NCI-H2107 treated with DMSO at 0.1 percent for 48 hours (cell line): ENCODE measurements around the gene C20orf202.

Source experiments
- DNase-seq: peaks from one replicate; lab custom pipeline; 2025; ENCODE audit not compliant: unreplicated experiment; lab: John Stamatoyannopoulos, UW

C20orf202 gene

DNA sequence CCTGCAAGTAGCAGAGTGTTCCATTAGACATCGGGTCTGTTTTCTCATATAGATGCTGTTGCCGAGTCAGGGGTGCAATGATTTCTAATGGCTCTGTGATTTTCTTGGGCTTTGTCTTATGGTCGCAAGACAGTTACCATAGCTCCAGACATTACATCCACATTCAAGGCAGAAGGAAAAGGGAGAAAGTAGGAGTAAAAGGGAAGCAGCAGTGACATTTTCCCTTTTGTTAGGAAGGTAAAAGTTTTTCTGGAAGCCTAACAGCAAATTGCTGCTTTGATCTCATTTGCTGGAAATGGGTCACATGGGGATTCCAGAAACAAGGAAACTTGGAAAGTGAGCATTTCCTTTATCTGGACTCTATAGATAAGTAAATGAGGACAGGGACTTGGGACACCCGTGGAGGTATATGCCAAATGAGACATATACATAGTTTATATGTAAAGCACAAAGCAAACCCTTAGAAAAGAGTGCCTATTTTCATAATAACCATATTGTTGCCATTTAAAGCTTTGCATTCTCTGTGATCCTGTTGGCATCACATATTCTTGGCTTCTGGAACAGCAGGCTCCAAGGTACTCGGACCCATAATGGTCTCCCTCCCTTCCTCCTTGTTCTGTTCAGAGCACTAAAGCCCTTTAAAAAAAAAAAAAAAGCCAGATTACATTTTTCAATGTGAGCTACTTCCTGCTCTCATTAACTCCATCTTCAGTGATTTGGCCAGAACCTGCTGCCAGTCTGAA, at the start of gene C20orf202:
Gene C20orf202, plus strand, starts transcription at position 693 of the 743 bp plus-strand sequence. CDS start 132 bp downstream, outside the sequence.
- no peak for DNase-seq

DNA sequence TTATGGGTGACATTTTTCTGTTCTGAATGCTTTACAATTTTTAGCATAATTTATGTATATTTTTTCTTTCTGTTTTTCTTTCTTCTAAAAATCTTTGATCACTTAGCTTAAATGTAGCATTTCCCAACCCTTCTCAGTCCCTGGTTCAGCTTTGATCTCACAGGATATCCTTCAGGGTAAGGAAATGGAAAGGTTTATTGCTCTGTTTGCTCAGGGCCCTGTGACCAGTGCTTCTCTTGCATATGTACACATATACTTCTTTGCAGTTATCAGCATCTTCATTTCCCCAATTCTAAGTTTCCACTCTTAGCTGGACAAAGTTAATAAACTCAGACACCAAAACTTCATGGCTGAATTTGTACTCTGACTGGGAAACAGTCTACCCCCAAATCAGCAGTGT, 49.0 kb upstream of the C20orf202 start:
- no peak for DNase-seq

DNA sequence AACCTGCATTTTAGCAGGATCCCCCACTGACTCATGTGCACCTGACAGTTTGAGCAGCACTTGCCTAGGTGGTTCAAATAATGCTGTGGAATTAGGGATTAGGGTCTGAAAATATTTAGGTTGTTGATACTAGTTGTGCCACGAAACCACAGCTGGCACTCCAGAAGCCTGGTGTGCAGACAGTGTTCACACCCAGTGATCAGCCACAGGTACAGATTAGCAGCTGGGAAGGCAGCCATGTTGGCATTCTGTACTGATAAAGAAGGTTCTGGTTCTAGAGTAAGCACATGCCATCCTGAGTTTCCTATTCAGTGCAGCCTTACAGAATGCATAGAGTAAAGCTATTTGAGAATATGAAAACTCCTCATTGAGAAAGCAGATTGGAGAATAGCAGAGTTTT, 48.6 kb upstream of the C20orf202 start:
- no peak for DNase-seq

DNA sequence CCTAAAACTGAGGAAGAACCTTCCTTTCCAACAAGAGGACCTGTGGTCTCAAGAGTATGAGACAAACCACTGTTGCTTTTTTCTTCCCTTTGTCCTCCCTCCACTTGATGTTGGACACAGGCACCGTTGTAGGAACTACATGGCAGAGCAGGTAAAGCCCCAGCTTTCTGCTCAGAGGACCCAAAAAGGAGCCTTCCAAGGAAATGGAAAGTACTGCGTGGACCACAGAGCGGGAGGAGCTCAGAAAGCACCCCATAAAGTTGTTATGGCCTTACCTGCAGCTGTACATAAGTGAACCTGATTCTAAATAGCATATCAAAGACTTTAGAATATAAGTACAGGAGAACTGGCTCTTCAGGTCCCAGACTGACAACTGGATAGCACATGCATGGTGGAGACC, 47.9 kb upstream of the C20orf202 start:
- no peak for DNase-seq

DNA sequence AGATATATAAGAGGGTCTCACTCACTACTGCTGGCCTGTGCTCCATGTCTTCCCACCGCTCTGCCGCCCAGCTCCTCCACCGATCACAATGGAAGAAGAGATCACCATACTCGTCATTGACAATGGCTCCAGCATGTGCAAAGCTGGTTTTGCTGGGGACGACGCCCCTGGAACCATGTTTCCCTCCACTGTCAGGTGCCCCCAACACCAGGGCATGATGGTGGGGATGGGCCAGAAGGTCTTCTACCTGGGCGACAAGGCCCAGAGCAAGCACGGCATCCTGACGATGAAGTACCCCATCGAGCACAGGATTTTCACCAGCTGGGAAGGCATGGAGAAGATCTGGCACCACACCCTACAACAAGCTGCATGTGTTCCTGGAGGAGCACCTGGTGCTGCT, 42.8 kb upstream of the C20orf202 start:
- no peak for DNase-seq

DNA sequence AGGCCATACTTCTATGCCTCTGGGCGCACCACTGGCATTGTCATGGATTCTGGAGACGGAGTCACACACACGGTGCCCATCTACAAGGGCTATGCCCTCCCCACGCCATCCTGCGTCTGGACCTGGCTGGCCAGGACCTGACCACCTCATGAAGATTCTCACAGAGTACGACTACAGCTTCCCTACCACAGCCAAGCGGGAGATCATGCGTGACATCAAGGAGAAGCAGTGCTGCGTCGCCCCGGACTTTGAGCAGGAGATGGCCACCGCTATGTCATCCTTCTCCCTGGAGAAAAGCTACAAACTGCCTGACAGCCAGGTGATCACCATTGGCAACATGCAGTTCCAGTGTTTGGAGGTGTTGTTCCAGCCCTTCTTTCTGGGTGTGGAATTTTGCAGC, 42.3 kb upstream of the C20orf202 start:
- DNase-seq, result no peak

DNA sequence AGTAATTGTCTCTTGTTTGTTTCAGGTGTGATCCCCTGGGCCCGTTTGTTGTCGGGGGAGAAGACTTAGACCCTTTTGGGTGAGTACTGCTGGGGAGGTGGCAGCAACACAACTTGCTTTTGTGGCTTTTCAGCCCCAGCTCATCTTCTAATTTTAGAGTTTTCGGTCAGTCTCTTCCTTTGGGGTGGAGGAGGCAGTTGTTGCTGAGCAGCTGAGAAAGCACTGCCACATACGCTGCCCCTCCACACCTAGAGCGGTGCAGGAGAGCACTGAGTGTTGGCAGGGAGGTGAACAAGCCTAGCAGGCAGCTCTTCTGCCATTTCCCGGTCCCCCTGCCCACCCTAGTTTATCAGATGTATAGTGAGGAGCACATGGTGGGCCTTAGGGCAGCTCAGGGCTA, 40.1 kb upstream of the C20orf202 start:
- no peak for DNase-seq

DNA sequence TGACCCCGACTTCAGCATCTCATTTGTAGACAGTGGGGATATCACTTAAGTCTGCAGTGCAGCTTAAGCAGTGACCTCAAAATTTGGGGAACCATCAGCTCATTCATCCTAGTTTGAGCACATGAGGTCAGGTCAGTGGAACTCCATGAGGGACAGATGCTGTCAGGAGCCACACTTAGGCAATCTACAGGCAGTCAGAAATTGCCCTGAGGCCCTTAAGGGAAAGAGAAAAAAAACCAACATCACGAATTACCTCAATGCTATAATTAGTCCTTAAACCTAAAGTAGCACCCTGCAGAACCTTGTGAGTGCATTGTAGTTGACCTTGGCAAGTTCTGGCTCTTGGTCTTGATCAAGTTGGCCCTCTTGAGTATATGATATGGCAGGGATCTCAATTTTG, 39.6 kb upstream of the C20orf202 start:
- no peak for DNase-seq

DNA sequence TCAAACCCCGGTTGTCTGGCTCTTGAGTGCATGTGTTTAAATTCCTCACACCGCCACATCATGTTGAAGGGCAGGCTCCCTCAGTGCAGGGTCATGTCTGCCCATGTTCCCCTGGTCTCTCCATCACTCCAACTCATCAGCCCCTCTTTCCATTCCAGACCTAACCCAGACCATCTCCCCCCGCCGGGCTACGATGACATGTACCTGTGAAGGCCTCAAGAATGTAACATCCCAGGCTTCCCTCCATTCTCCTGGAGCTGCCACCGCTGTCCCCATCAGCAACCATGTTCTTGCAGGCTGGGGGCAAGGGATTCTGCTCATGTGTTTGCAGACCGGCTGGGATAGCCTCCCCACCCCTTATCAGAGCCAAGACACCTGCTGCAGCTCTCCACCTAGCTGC, 38.4 kb upstream of the C20orf202 start:
- no peak for DNase-seq

DNA sequence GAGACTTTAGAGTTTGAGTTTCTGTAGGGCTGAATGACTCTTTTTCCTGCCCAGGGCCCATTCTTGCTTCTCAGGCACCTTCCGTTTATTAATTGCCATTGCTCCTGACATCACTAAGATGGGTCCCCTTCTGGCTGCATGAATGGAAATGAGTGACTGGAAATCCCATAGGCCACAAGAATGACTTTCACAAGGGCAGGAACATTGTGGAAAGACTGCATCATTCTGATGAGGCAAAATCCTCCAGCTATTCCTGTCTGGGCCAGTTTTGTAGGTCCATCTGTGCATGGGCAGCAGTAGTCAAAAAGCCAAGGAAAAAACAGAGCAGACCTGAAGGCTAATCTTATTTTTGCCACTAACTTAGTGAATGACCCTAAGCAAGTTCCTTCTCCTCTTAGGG, 37.7 kb upstream of the C20orf202 start:
- no peak for DNase-seq

DNA sequence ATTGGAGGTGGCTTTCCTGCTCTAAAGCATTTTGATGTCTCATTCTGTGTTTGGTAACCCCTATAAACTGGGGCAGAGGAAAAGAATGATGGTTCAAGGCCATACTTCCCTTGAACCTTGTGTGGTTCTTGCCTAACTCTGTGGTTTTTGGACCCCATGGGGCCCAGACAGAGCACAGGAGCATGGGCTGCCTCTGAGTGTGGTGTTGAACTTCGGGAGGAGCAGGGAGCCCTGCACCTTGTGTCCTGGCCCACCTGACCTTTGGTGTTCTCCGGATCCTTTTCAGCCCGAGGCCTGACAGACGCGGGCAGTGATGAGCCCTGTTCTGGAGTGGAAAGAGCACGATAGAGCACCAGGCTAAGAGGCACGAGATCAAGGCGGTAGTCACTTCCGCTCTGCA, 37.3 kb upstream of the C20orf202 start:
- no peak for DNase-seq

DNA sequence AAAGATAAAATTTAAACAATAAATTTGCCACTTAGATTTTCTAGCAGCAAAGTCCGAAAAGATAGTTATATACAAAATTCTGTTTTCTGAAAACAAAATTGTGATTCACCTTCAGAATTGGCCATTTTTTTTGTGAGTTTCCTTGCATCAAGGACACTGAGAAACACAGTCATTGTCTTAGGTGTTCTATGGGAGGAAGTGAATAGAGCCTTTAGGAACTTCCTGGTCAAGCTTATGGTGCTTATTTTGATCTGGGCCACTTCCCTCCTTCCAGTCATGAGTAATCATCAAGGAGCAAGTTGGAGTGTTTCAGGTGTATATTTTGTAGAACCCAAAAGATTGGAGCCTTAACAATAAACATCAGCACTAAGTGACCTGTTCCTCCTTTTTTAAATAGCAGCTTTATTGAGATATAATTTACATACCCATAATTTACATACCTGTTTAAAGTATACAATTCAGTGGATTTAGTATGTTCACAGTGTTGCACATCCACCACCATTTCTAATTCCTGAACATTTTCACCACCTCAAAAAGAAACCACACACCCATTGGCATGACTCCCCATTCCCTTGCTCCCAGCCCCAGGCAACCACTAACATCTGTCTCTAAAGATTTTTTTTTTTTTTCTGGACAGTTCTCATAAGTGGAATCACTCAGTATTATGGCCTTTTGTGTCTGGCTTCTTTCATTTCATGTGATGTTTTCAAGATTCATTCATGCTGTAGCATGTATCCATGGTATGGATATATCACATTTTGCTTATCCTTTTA, 36.1 kb upstream of the C20orf202 start:
- no peak for DNase-seq

DNA sequence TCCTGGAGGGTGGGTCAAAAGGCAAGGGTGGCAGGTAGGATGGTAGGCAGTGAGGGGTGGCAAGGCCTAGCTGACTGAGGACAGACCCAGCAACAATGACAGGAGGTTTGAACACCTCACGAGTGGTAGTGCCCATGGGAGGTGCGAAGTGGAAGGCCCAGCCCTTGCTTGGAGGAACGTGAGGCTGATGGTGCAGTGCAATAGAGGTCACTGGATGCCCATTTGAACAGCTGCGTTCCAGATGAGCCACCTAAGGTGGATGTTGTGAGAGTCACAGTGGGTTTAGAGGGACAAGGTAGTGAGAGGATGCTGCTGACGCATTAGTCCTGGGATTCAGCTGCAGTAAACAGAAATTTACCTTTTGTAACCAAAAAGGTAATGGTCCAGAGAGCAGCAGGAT, 34.0 kb upstream of the C20orf202 start:
- no peak for DNase-seq

DNA sequence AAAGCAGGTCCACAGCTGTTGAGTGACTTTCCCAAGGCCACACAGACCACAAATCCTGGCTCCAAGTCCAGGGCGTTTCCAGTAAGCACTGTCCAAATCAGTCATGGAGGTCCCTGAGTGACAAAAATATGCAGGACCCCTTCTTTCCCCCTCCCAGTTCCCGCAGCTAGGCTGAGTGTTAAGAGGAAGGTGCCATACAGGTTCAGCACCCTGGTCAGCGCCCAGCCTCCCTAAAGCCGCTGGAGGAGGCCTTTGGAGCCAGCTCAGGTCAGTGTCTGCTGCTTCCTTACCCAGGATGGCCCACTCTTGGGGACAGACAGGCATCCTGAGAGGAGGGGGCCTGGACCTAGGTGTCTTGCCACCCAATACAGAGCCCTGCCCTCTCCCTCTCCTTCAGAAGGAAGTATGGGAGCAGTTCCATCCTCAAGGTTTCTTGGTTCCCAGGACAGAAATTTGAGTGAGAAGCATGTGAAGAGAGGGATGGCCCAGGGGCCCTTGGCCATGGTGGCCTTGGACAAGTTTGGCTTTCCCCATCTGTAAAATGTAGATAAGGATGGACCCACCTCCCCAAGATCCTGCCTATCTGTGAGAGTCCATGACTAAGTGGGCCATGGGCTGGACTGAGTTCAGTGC, 31.7 kb upstream of the C20orf202 start:
- DNase-seq, result no peak

DNA sequence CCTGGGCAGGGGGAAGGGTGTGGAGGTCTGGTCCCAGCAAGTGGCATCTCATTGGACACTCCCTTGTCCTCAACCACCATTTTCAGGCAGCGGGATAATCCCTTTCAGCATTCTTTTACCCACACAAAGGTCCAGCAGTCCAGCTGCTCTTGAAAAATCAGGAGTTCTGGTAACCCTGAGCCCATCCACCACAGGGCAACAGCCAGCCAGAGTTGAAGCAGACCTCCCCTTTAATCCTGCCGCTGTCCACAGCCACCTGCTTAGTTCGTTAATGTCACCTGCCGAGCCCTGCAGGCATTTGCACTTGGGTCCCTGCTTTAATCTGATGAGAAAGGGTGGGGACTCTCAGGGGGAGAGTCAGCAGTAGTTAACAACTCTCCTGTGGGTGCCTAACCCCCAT, 29.6 kb upstream of the C20orf202 start:
- DNase-seq, result no peak

DNA sequence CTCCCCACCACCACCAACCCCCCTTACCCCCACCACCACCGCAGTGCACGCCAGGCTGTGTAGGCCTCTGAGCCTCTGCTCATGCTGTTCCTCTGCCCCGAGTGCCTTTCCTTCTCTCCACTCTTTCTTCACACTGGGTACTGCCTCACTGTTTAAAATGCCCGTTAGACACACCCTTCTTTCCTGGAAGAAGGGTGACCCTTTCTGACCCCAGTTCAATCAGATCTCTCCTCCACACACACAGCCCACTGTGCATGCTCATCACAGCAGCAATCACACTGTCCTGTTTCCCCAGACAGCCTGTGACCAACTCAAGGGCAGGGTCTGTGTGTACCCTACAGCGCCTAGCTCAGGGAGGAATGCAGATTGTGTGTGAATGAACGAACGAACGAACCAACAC, 28.5 kb upstream of the C20orf202 start:
- no peak for DNase-seq

DNA sequence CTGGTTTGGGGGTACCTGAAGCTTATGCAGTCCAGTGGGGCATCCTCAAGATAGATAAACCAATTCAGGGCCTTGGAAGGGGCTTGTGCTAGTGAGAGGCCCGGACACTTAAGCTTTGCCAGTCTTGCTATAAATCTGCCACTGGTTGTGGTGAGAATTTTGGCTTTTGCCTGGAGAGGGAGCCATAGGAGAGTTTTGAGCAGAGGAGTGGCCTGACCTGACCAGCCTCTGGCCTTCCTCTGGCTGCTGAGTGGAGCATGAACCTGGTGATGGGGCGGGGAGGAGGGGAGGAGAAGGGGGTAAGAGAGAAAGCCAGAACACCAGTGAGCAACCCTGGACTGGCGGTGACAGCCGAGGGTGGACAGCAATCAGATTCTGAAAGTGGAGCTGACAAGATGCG, 25.6 kb upstream of the C20orf202 start:
- DNase-seq, result no peak

DNA sequence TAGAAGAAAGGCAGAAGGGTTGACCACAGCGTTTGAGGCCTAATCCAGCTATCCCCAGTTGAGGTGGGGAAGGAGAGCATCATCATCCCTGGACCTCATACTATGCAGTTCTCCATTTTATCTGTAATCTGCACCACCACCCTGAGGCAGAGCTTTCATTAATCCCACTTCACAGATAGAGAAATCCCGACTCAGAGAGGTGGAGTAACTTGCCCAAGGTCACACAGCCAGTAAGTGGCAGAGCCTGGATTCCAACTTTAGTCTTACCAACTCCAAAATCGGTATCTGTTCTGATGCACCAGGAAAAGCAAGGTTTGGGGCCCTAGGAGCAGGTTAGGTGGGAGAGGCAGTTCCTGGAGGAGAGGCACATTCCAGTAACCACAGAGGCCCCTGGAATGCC, 25.2 kb upstream of the C20orf202 start:
- DNase-seq, result no peak

DNA sequence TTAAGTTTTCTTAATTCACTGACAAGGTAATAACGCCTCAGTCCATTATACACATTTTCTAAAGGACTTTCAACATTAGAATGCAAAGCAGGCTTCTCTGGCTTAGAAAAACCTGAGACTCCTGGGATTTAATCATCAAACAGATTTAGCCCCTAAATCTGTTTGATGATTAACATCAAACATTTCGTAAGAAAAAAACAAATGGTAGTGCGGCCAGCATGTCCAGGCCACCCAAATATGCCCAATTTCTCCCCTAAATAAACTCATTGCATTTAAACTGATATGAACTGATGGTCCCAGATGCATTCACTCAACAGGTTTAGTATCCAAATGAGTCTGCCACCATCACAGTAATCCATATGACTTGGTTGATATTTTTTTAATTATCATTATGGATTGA, 24.6 kb upstream of the C20orf202 start:
- DNase-seq, result no peak

DNA sequence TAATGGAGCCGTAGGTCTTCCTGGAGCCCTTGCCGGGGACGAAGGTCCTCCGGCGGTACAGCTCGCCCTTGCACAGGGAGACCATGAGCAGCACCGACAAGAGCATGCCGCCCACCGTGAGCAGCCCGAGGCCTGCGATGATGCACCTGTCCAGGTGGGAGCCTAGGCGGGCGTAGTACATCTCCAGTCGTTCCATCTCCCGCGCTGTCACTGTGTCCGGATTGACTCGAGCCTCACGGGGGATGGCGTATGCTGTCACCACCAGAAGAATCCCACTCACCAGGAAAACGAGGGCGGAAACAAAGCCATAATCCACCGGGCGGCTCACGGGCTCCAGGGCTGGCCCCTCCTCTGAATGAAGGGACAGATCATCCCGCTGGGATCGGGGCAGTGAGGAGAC, 22.3 kb upstream of the C20orf202 start:
- DNase-seq, result no peak

DNA sequence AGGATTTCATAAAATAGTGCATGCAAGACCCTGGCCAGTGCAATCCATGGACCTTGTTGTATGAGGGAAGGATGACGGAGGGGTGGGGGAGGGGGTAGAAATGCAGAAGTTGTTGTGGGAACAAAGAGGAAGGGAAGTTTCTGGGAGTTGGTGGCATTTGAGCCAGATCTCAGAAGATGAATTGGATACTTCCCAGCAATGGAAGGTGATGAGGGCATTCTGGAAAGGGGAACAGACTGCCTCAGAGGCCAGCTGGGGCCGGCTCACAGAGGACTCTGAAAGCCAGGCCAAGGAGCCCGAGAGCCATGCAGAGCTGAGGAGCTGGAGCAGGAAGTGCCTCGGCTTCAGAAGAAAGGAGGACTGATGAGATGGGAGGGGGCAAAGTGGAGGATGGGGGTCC, 21.1 kb upstream of the C20orf202 start:
- no peak for DNase-seq

DNA sequence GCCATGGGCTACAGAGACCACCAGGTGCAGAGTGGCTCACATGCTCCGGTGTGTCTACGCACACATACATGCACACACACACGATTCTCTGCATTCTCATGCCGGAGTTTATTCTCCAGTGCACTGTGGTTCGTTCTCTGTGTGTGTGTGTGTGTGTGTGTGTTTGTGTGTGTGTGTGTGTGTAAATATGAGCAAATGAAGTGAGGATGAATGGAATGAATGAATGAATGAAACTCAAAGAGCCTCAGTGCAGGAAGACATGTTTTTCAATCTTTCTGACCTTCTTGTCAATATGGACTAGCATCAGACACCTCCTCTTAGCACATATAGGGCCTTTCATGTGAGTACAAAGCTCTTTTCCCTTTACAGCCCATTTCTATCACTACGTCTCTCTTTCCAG, 20.1 kb upstream of the C20orf202 start:
- DNase-seq, result no peak
